DOHH2 (cell line): ENCODE results near the gene EML6.

Source experiments
- EZH2phosphoT487 ChIP-seq: fragments of 200-600 bp; sonication (generic); IDR thresholded peaks from 2 replicates; pipeline ENCODE4 v1.6.1; 2017; ENCODE audit warnings: borderline replicate concordance, mild to moderate bottlenecking, antibody characterized with exemption, low read length, moderate library complexity, mixed read lengths
- TF ChIP-seq, protein P1 (sequence below): fragments of 200-600 bp; sonication (generic); IDR thresholded peaks from one replicate; pipeline ENCODE4 v1.5.1; 2014; ENCODE audit warnings: antibody characterized with exemption, mild to moderate bottlenecking, low read depth, low read length; ENCODE audit not compliant: poor library complexity, severe bottlenecking

- TF ChIP-seq, protein P1, sequence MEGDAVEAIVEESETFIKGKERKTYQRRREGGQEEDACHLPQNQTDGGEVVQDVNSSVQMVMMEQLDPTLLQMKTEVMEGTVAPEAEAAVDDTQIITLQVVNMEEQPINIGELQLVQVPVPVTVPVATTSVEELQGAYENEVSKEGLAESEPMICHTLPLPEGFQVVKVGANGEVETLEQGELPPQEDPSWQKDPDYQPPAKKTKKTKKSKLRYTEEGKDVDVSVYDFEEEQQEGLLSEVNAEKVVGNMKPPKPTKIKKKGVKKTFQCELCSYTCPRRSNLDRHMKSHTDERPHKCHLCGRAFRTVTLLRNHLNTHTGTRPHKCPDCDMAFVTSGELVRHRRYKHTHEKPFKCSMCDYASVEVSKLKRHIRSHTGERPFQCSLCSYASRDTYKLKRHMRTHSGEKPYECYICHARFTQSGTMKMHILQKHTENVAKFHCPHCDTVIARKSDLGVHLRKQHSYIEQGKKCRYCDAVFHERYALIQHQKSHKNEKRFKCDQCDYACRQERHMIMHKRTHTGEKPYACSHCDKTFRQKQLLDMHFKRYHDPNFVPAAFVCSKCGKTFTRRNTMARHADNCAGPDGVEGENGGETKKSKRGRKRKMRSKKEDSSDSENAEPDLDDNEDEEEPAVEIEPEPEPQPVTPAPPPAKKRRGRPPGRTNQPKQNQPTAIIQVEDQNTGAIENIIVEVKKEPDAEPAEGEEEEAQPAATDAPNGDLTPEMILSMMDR = no peak
- no peak for TF ChIP-seq EZH2phosphoT487
These were observed 294.0 kb downstream of the EML6 start for GRCh38 chr2:55017428-55017827.
